ENCODE results near the gene SEC24D. TPM values are rescaled to one million over a fixed set of nuclear protein-coding genes. Genes with fewer than 3 reads are reported as not detected.

The SEC24D gene
- total RNA-seq, 1 donor from 2014 or later, result 66.7 TPM

DNA sequence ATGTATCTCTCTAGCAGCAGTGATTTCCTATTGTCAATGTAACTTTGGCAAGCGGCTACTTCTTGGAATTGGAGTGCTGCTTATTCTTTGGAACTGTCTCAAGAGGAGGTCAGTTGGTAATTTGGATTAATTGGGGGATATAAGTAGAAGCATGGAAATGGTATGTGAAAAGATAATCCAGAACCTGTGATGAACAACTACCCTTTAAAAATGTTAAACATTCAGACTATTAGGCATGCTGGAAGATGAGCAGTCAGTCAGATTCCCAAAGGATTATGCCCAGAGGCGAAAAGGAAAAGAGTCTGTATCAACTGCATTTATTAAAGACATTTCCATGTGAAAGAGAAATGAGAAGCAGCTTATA, 62.5 kb downstream of the SEC24D start:
- no peak for DNase-seq (ENCODE audit: low spot score)

DNA sequence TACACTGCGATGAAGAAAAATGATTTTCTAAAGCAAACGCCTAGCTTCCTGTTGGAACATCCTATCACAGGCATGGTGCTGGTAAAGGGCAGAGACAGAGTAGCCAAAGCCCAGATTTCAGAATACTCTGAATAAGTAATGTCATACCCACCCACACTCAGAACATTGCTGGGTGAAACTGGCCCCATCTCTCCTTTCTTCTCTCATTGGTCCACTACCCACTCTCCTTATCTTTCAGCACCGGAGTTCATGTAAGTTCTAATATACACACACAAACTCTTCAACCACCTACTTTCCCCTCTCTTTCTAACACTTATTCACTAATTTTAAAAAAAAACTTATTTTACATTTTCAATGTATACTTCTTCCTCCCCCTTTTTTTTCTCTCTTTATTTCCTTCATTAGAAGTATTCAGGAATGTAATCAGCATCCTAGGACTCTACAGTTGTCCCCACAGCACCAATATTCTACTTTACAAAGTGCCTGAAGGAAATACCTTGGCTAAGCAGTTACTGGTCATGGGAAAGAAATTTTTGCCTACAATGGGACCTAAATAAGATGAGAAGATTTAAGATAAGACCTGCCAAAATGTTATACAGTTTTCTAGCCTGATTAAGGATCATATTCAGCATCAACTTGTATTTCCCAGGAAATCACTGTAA, 63.0 kb downstream of the SEC24D start:
- no peak for DNase-seq (ENCODE audit: low spot score)

- no peak for DNase-seq (ENCODE audit: low spot score)
Observed at GRCh38 chr4:118772081-118772766, 63.7 kb downstream of the SEC24D start.

DNA sequence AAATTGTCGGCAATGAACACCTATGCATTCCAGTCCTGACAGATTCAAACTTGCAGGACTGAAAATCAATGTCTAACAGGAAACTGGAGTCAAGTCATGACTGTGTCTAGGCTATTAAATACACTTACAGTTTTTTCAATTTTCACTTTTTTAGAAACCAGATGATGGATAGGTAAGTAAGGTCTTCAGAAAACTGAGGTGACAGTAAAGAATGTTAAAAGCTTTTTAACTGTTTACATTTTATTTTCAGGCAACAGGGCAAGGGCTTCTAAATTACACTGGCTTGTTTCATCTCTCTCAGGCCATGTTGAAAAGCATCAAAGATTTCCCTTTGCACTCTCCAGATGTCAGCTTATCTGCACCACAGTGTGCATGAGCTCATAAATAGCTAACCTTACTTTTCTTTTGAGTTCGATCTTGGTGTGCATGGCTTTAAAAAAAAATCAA, 65.2 kb downstream of the SEC24D start:
- DNase-seq (ENCODE audit: low spot score), result no peak

DNA sequence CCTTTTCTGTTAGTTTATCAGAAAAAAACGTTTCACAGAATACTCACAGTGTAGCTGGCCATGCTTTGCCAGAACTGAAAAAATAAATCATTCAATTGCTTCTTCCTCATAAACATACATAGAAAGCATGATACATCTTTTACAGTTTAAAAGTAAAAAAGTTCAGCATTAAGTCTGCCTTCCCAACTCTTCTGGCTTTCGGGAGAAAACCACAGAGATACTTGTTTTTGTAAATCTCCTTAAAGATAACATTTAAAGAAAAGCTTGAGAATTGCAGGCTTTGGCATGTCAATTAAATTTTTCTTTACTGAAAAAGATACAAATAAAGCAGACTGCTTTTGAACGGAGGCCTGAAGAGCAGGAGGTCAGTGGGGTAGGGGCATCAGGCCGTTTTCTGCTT, 66.8 kb downstream of the SEC24D start:
- DNase-seq (ENCODE audit: low spot score), result no peak

- DNase-seq (ENCODE audit: low spot score), result no peak
Observed at GRCh38 chr4:118767109-118767508, 68.8 kb downstream of the SEC24D start.

DNA sequence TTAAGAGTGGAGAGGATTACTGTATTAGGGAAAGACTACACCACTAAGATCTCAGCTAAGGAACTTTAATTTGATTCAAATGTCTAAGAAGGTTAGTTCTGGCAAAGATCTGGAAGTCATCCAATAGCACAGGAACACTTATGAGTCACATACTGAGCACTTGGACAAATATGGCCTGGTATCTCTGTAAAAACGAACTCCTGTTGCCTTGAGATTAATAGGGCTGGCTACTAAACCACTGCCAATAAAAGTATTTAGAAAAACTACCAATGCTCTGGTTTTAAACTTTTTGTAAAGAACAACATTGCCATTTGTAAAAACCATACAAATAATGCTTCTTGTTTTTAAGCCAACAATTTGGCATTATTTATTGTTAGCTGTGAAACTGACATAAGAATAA, 70.5 kb downstream of the SEC24D start:
- no peak for DNase-seq (ENCODE audit: low spot score)

DNA sequence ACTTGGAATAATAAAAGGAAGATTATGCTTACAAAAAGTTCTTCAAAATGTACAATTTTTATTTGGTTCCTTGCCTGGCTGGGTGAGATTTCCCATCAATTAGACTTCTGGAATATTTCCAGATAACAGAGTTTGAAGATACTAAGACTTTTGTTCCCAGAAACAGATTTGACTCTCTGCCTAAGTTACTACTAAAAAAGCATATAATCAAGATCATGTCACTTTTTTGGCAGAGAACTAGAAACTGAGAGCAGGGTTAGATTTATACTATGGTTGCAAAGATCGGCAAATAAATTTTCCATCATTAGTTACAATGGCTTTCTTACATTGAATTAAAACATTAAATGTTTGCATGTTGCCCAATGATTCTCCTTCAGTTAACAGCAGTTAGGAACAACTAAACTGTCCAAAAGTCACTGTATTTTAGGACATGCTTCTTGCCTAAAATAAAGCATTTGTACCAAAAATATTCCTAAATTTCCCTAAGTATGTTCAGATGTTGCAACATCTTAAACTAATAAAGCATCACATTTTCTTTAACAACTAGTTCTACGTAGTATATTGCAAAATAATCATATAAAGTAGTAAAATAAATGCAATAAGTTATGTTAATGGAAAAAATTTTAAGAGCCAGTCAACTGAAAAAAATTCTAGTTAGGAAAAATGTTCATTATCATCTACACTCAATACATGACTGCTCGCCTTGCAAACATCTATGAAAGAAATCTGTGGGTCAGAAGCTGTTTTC, 73.0 kb downstream of the SEC24D start:
- no peak for DNase-seq (ENCODE audit: low spot score)

DNA sequence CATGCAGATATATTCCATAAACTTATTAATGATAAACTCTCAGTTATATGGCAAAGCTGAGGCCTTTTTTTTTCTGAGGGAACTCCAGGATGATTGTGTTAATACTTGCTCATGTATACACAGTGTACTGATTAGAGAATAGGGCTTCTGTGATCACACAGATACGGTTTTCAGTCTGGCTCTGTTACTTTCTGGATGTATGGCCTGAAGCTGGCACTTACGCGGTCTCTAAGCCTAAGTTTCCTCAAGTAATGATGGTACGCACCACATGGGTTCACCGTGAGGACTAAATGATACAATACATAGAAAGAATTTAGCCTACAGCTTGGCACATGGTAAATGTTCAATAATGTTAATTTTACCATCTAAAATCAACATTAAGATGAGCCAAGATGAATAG, 73.8 kb downstream of the SEC24D start:
- DNase-seq (ENCODE audit: low spot score), result no peak

DNA sequence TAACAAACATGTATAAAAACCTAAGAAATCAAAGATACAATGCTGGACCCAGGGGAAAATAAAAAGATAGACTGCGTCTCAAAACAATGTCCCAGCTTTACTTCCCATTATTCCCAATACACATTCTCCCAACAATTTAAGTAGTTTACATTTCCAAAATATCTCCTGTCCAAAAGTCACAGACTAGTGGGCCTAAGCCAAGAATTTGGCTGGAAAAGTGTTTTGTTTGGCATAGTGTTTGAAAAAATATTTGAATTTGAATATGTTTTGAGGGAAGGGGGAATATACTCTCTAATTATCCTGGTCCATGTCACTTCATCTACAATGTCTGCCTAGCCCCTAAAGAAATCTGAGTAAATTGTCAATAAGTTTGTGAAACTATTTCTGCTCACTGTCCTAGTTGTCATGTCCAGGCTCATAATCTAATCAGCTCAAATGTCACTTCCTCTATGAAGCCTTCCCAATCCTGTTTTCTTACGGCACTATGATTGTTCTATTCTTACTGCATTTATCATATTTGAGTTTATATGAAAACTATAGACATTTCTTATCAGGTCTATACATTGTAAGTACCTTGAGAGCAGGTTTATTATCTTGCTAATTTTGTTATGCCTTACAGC, 74.4 kb downstream of the SEC24D start:
- DNase-seq (ENCODE audit: low spot score), result no peak

DNA sequence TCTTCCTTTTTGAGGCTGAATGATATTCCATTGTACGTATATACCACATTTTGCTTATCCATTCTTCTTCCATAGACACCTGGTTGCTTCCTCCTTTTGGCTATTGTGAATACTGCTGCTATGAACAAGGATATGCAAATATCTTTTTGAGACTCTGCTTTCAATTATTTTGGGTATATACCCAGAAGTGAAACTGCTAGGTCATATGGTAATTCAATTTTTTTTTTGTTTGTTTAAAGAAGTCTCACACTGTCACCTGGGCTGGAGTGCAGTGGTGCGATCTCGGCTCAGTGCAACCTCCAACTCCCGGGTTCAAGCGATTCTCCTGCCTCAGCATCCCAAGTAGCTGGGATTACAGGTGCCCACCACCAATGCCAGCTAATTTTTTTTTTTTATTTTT, 75.4 kb downstream of the SEC24D start:
- DNase-seq (ENCODE audit: low spot score), result no peak

- no peak for DNase-seq (ENCODE audit: low spot score)
Observed at GRCh38 chr4:118760092-118760491, 75.8 kb downstream of the SEC24D start.

- DNase-seq (ENCODE audit: low spot score), result no peak
Observed at GRCh38 chr4:118759481-118759880, 76.4 kb downstream of the SEC24D start.

- no peak for DNase-seq (ENCODE audit: low spot score)
Observed at GRCh38 chr4:118758293-118758692, 77.6 kb downstream of the SEC24D start.

GRCh38 chr4:118757761-118758251, 78.1 kb downstream of the SEC24D start:
- DNase-seq (ENCODE audit: low spot score), result no peak

DNA sequence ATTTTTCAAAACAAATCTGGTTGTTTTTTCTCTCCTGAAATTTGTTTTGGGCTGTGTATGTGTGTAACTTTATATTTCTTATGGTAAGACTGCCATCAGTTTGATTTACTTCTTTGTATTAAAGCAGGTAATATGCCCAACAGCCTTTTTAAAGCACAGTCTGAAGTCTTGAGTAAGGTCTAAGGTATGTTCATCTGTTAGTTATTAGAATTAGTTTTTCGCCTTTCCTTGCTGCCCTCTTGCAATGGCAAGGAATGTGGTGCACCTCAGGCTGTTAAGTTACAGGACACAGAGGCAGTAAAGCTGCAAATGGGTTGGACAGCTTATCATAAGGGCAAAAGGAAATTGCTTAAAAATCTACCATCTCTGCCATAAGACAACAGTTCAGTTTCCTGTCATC, 79.0 kb downstream of the SEC24D start:
- DNase-seq (ENCODE audit: low spot score), result no peak

GRCh38 chr4:118756429-118756828, 79.5 kb downstream of the SEC24D start:
- DNase-seq (ENCODE audit: low spot score), result no peak

GRCh38 chr4:118755438-118756226, 80.3 kb downstream of the SEC24D start:
- no peak for DNase-seq (ENCODE audit: low spot score)

GRCh38 chr4:118754890-118755289, 81.0 kb downstream of the SEC24D start:
- no peak for DNase-seq (ENCODE audit: low spot score)

GRCh38 chr4:118753685-118754084, 82.2 kb downstream of the SEC24D start:
- no peak for DNase-seq (ENCODE audit: low spot score)

DNA sequence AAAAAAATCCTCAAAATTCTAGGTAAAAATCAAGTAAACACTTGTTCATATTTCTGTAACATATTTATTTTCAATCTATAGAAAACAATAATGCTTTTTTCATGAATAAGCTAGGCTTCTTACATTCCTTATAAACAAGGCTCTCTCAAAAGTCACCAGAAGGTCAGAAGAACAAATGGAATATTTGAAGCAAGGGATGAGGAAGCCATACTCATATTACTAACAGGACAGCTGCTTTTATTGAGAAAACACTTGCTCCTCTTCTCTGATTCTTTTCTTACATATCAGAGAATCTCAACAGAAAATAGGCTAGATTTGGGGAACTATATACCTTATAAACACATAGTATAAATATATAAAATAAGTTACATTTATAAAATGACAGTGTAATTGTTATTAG, 82.8 kb downstream of the SEC24D start:
- no peak for DNase-seq (ENCODE audit: low spot score)

- no peak for DNase-seq (ENCODE audit: low spot score)
Observed at GRCh38 chr4:118752551-118752950, 83.4 kb downstream of the SEC24D start.
